ENCODE data around the gene SEH1L.

DNA sequence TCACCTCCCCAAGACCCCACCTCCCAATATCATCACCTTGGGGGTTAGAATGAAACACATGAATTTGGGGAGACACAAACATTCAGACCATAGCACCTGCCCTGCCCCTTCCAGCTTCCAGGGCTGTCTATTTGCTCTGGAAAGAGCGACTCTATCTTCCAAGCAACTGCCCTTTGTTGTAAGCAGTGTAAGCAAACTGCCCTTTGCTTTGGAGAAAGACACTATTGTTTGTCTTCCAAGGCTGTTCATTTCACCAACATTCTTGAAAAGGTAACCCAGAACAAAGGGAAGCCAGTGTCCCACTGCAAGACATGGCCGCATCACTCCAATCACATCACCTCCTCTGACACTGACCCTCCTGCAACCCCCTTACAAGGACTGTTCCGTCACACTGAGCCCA, 16.9 kb upstream of the SEH1L start:
- TF ChIP-seq, protein P1, sequence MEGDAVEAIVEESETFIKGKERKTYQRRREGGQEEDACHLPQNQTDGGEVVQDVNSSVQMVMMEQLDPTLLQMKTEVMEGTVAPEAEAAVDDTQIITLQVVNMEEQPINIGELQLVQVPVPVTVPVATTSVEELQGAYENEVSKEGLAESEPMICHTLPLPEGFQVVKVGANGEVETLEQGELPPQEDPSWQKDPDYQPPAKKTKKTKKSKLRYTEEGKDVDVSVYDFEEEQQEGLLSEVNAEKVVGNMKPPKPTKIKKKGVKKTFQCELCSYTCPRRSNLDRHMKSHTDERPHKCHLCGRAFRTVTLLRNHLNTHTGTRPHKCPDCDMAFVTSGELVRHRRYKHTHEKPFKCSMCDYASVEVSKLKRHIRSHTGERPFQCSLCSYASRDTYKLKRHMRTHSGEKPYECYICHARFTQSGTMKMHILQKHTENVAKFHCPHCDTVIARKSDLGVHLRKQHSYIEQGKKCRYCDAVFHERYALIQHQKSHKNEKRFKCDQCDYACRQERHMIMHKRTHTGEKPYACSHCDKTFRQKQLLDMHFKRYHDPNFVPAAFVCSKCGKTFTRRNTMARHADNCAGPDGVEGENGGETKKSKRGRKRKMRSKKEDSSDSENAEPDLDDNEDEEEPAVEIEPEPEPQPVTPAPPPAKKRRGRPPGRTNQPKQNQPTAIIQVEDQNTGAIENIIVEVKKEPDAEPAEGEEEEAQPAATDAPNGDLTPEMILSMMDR (IDR thresholded peaks at IDR 0.05; ENCODE audit: low read depth, low read length) = no peak
- no peak for TF ChIP-seq EZH2phosphoT487 (IDR thresholded peaks at IDR 0.05; ENCODE audit: low read depth)

Measured in OCI-LY3 (cell line).